ENCODE data around the gene BAX.

Gene BAX

GRCh38 chr19:48962029-48962848 lies 7.6 kb downstream of the BAX start:
- no peak for DNase-seq (ENCODE audit: low read depth in 2 of 2)

- no peak for DNase-seq (ENCODE audit: low read depth in 2 of 2)
These were observed 8.1 kb downstream of the BAX start for GRCh38 chr19:48962849-48963165.

DNA sequence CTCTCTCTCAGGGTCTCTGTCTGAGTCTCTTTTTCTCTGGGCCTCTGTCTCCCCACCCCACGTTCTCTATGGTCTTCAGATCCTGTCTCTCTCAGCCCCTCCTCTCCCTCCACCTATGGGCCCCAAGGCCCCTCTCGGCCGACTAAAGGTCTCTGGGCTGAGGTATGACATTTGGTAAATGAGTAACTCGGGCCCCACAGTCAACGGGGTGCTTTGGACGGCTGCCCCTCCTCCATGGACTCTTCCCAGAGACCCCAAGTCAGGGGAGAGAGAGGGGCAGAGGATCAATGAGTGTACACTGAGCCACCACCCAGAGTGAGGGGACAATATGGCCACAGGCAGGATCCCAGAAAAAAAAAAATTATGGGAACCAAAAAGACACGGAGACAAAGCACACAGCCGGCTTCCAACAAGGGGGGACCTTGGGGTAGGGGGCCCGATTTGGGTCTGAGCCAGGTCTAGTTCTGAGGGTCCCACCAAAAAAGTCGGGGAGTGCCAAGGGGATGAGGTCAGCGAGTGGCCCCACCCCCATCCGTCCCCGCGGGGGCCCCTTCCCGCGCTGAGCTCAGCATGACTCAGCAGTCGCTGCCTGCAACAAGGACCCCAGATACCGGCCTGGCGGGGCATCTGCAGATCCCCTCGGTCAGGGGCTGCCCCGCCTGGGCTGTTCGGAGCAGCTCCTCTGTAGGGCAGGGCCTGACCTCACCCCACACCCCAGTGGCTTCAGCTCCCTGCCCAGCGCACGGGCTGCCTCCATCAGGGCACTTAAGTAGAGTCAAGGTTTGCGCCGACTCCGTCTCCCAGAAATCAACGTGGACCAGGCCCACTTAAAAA lies 8.9 kb downstream of the BAX start:
- DNase-seq (ENCODE audit: low read depth in 2 of 2): peak; percentile 43 to 66

GRCh38 chr19:48964205-48965039 lies 9.7 kb downstream of the BAX start:
- no peak for DNase-seq (ENCODE audit: low read depth in 2 of 2)

- DNase-seq (ENCODE audit: low read depth in 2 of 2): peak; percentile 85 to 89
These were observed 10.5 kb downstream of the BAX start, which contains the start of gene FTL for GRCh38 chr19:48965040-48965805. FTL (plus strand) TSS chr19:48965309; CDS start chr19:48965508, 199 bp downstream.

GRCh38 chr19:48965806-48966540 lies 11.3 kb downstream of the BAX start:
- DNase-seq (ENCODE audit: low read depth in 2 of 2): peak; percentile 76 to 87

- no peak for DNase-seq (ENCODE audit: low read depth in 2 of 2)
These were observed 12.1 kb downstream of the BAX start for GRCh38 chr19:48966541-48967345.

DNA sequence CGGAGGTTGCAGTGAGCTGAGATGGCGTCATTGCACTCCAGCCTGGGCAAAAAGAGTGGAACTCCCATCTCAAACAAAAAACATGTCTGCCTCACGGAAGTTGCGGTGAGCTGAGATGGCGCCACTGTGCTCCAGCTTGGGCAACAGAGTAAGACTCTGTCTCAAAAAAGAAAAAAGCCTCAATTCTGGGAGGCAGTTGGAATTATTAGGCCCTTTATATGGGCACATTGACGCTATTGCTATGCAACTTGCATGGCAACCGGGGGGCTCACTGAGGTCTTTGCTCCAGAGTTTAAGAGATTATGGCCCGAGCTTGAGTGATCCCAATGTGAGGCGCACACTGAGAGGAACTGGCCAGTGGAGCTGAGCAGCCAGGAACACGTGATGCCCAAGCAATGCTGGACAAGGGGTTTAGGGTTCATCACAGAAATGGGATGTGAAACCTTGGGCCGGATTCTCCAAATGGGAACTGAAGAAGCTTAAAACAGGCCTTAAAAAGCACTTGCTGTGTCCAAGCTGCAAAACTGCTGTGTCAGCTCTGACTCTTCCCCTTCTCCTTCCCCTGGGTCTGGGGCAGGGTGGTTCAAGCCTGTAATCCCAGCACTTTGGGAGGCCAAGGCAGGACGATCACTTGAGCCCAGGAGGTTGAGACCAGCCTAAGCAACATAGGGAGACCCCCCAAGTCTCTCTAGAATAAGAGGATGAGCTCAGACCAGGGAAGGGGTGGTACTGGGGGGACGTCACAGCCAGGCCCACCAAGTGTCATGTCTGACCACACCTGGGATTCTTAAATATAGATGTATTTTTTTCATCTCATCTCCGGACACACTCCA lies 12.9 kb downstream of the BAX start:
- no peak for DNase-seq (ENCODE audit: low read depth in 2 of 2)

GRCh38 chr19:48968179-48968661 lies 13.5 kb downstream of the BAX start:
- no peak for DNase-seq (ENCODE audit: low read depth in 2 of 2)

GRCh38 chr19:48968813-48969218 lies 14.1 kb downstream of the BAX start:
- no peak for DNase-seq (ENCODE audit: low read depth in 2 of 2)

- no peak for DNase-seq (ENCODE audit: low read depth in 2 of 2)
These were observed 14.8 kb downstream of the BAX start for GRCh38 chr19:48969276-48970138.

- no peak for DNase-seq (ENCODE audit: low read depth in 2 of 2)
These were observed 15.6 kb downstream of the BAX start for GRCh38 chr19:48970139-48970766.

DNA sequence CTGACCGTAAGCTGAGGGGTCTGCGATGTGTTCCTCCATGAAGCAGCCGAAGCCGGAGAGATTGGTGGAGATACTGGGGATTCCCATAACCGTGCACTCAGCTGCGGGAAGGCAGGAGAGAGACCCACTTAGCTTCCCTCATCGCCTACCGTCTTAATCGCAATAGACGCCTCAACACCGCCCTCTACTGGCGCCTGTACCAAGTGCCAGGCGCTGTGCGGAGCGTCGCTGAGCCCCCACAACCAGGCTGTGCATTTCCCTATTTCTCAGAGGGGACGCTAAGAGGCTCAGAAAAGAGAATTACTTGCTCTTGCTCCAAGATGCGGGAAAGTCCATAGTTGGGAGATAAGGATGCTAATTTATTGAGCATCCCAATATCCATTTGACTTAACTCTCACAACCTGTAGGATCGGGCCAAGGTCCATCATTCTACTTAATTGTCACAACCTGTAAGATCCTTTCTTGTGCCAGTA lies 16.3 kb downstream of the BAX start:
- peak; percentile 77 to 82 for DNase-seq (ENCODE audit: low read depth in 2 of 2)

DNA sequence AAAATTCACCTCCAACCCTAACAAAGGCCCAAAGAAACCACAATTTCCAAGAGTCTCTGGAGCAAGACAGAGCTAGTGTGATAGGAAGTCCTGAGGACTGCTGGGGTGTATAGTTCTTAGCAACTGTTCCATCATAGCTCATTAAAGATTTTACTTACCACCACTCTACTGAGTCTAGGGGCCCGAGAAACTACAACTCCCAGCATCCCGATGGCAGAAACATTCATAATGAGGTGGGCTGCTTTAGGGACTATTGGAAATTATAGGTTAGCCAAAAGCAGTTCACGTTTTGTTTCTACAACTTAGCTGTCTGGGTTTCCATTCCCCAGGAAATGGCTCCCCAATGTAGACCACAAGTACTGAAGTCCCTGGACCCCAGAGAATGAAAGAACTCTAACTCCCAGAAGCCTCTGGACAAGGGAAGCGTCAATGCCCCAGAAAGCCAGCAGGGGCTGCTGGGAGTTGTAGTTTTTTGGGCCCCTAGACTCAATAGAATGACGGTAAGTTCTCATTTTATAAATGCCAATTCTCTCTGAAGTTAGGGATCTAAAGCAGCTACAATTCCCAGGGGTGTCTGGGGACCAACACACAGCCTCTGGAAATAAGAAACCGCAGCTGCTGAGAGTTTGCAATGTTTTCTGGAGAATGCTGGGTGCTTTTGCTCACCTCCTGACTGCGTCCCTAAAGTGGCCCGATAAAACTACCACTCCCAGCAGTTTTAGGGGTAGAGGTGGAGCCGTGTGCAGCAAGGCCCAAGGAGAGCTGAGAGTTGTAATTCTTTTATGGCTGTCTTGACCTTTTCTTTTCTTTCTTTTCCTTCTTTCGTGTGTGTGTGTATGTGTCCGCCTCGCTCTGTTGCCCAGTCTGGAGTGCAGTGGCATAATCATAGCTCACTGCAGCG lies 21.5 kb downstream of the BAX start:
- no peak for DNase-seq (ENCODE audit: low read depth in 2 of 2)

- DNase-seq (ENCODE audit: low read depth in 2 of 2): no peak
These were observed 22.4 kb downstream of the BAX start for GRCh38 chr19:48977061-48977460.

- no peak for DNase-seq (ENCODE audit: low read depth in 2 of 2)
These were observed 27.6 kb downstream of the BAX start for GRCh38 chr19:48982280-48982679.
